ENCODE data around the gene FANCB. TPM values are rescaled to one million over a fixed set of nuclear protein-coding genes. Genes with fewer than 3 reads are reported as not detected.
A peak's percentile ranks its signal among the peaks of the same experiment; 100 is the strongest.

FANCB gene
- total RNA-seq, result 6.8 TPM

DNA sequence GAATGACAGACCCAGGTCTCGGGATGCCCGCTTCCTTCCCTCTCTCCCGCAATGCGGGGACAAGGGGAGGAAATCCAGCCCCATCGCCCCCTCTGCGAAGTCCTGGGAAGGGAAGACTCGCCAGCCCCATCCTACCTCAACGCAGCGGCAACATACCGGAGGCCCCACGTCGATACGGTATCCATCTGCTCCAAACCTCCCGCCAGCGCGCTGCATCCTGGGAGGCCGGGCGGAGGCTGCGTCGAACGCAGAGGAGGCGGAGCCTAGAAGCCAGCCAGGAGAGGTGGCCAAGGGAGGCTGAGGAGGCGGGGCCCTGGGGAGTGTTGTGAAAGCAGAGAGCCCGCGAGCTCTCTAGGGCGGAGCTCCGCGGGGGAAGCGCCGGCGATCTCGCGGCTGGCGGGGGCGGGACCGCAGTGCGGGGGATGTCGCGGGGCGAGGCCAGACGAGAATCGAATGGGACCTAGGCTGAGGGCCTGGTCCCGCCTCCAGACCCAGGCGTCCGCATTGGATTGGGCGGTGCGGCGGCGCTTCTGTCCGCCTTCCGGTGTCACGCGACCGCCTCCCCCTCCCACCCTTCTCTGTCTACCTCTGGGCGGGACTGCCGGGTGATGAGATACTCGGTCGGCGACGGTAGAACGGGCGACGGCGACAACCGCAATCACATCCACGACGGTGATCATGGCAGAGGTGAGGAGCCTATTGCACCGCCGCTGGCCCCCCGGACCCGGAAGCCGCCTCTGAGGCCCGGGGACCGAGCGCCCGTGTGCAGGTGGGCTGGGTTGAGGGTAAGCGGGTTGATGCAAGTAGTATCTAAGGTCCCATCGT, at the start of gene FANCB, which contains the start of gene MOSPD2:
Gene FANCB, minus strand, starts transcription at position 219 of the 825 bp plus-strand sequence. CDS start 7,559 bp downstream, outside the sequence.
Gene MOSPD2, plus strand, starts transcription at position 571 of the 825 bp plus-strand sequence. Its CDS starts 108 bp downstream, at position 679.
- DNase-seq (ENCODE audit: low spot score) (peak; percentile 95), ATAC-seq (peak; percentile 99)
- intact Hi-C loops (cut with DNase I), result no loop called here

DNA sequence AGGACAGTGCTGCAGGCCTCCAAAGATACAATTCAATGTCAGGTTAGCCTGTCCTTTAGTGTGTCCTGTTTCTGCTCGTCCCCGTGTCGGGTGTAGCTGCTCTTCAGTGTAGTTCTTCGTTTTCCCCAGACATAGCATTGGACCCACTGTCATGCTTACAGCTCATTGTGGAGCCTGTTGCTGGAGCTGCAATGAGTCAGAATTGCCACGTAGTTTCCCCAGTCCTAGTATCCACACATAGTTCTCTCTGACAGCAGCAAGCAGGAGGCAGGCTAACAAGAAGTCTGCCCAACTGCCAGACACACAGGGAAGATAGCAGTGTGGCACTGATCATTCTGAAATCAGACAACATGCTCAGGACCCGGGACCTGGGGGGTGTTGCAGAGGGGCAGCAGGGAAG, 49.6 kb upstream of the FANCB start:
- ATAC-seq (no peak), DNase-seq (ENCODE audit: low spot score) (no peak)
- intact Hi-C loops (cut with DNase I), result no loop called here

DNA sequence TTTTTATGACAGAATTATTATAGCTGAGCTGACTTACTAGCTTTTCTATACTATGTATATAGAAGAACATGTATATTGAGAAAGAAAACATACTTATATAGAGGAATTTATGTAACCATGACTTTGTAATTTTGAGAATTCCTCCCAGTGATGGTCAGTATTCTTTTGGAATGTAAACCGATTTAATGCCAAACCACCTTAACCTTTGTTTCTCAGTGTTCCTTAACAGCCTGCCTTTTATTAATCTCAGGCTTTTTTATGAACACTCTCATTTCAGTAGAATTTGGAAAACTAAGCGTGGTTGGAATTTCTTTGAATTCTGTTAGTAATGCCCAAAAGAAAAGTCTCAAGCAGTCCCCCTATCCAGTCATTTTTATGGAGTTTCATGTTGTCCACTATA, 47.3 kb upstream of the FANCB start:
- ATAC-seq, result no peak
- DNase-seq (ENCODE audit: low spot score), result no peak
- intact Hi-C loops (cut with DNase I), result no loop called here

DNA sequence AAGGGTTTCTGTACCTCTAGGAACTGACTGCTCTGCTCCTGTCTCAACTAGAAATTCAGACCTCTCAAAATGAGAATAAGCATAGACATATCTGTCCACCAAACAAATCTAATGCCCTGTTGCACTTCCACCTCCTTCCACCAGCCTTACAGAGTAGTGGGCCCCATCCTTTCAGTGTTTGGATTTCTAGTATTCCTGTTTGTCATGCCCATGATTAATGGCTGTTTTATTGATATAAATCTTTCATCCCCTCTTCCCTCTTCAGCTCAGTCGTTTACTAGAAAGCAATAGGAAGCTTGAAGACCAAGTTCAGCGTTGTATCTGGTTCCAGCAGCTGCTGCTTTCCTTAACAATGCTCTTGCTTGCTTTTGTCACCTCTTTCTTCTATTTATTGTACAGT, 46.5 kb upstream of the FANCB start:
- ATAC-seq (no peak), DNase-seq (ENCODE audit: low spot score) (no peak)
- intact Hi-C loops (cut with DNase I), result loop anchor here (10.0 kb wide), 1 partner anchor 775 kb away; no protein-coding TSS in a partner anchor

DNA sequence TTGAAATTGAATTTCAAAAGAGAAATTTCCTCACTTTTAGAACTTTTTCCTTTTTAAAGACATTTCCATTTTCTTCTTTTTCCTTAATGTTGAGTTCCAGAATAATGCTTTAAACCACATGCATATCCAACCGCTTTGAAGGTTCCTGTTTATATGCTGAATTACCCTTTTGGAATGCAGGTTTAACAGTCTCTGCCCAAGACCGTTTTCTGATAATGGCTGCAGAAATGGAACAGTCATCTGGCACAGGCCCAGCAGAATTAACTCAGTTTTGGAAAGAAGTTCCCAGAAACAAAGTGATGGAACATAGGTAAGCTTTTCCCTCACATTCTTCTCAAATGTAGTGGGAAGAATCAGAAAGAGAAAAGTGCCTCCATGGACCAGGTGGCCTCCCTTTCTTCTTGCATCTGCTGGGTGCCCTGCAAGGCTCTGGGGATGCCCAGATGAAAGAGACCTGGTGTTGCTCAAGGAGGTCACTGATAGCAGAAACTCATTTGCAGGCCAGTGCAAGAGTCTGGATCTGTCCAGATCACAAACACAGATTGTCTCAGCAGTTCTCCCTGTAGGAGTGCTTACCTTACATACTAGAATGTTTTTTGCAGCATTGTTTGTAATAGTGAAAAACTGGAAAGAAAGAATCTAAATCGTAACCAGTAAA, 43.3 kb upstream of the FANCB start:
- ATAC-seq, result no peak
- intact Hi-C loops (cut with DNase I), result loop anchor here (10.0 kb wide), 1 partner anchor 779 kb away; no protein-coding TSS in a partner anchor
- no peak for DNase-seq (ENCODE audit: low spot score)

DNA sequence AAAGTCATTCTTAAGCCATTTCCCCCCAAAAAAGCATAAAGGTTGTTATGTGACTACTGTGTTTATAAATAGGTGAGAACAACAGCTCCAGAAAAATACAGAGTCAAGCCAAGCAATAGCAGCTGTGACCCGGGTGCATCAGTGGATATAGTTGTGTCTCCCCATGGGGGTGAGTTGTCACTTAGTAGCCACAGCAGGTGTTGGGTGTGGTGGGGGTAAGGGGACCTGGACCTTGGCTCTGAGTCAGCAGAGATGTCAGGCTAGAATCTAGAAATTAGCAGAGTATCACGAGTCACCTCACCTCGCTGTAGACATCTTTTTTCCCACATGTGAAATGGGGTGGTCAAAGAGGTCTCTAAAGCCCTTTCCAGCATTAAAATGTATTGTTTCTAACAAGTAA, 42.7 kb upstream of the FANCB start:
- intact Hi-C loops (cut with DNase I), result loop anchor here (10.0 kb wide), 1 partner anchor 779 kb away; no protein-coding TSS in a partner anchor
- ATAC-seq (no peak), DNase-seq (ENCODE audit: low spot score) (no peak)

DNA sequence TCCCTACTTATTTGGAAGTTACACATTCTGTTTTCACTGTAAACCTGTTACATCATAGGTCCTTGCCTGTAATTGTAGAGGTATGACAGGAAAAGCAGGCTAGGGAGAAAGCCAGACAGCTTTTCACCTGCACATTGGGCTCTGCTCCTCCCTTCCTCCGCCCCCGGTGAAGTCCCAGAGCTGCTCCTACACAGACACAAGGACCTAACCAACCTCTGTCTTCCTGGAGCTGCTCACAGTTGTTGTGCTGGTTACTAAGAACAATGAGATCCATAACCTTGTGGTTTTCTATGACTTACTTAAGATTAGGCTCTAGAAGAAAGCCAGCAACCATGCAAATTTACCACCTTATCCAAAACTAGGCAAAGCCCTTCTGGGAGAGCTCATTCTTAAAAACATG, 40.4 kb upstream of the FANCB start:
- intact Hi-C loops (cut with DNase I), result loop anchor here (10.0 kb wide), 1 partner anchor 782 kb away; no protein-coding TSS in a partner anchor

DNA sequence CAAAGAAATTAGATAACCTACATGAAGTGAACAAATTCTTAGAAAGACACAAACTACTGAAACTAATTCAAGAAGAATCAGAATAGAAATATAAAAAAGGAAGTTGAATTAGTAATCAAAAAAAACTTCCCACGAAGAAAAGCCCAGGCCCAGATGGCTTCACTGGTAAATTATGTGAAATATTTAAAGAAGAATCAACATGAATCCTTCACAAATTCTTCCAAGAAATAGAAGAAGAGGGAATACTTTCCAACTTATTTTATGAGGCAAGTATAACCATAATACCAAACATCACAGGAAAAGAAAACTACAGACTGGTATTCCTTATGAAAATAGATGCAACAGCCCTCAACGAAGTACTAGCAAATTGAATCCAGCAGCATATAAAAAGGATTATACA, 31.0 kb upstream of the FANCB start:
- DNase-seq (ENCODE audit: low spot score), result no peak
- no peak for ATAC-seq
- intact Hi-C loops (cut with DNase I), result no loop called here

More for the DNA sequence above, 40.4 kb upstream of the FANCB start:
- ATAC-seq (no peak), DNase-seq (ENCODE audit: low spot score) (no peak)

DNA sequence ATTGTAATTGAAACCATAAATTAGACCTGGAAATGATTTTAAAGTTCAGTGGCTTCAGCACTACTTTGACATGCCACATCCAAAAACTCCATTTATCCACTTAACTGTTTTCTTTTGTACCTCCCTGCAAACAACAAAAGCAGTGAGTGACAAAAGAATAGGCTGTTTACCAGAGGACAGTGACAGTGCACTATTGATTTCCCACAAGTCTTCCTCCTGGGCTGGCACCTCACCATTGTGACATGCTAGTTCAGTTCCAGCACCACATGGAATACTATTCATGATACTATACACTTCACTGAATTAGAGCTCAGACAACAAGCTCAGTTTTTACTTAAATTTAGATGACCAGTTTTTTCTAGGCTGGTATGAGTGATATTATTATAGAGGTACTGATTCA, 29.7 kb upstream of the FANCB start:
- ATAC-seq (no peak), DNase-seq (ENCODE audit: low spot score) (no peak)
- intact Hi-C loops (cut with DNase I), result no loop called here

DNA sequence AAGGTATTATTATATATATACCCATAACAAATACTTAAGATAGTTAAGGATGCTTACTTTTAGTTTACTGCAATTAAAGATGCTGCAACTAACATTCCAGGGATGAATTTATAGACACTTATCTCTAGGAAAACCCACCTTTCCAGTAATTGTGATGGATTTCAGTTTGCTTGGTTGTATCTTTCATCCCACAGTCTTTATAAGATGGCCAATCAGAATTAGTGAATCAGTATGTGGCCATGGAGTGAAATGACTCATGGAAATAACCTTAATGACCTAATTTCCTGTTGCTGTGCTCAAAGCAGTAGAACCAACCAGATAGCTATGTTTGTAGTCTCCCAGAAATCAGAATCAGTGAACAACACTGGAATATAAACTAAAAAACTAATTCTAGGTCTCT, 26.7 kb upstream of the FANCB start:
- intact Hi-C loops (cut with DNase I), result no loop called here
- ATAC-seq, result no peak
- no peak for DNase-seq (ENCODE audit: low spot score)

DNA sequence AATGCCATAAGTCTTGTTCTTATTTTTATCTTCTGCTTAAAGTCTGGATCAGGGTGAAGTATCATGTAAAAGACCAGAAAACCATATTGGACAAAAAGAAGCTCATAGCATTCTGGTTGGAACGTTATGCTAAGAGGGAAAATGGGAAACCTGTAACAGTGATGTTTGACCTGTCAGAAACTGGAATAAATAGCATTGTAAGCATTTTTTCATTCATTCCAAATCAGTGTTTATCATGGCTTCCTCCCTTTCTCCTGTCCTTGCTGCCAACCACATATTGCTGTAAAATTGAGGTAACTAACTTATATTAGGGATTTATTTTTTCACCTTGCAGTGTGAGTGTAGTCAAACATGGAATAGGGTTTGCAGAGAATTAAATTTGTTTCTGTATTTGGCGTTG, 24.2 kb upstream of the FANCB start:
- intact Hi-C loops (cut with DNase I), result no loop called here
- no peak for ATAC-seq
- no peak for DNase-seq (ENCODE audit: low spot score)

DNA sequence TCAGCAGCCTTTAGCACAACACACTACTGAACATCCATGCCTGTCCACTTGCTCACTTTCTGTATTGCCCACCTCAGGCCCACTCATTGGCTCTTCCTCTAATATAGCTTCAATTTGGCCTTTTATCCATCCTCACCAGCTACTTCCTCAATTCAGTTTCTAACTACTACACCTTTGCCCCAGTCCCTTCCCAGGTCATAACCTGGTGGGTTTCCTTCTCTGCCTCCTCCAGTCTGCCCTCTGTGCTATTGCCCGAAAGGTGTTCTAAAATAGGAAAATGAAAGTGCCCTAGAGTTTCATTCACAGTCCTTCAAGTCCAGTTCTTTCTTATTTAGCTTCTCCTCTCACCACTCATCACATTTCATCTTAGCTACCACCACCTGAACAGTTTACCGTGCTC, 23.4 kb upstream of the FANCB start:
- no peak for ATAC-seq
- intact Hi-C loops (cut with DNase I), result no loop called here
- DNase-seq (ENCODE audit: low spot score), result no peak

DNA sequence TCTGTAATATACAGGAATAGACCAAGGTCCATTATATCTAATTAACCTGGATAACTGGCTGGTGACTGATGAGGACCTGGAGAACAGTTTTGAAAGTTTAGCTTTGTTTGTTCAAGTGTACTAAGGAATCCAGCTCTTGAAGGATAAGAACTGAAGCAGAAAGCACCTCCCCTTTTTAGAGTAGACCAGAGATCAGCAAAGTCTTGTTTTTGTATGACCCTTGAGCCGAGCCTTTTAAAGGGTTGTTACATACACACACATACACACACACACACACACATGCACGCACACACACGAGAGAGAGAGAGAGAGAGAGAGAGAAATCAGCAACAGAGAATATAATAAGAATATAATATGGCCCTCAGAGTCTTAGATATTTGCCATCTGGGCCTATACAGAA, 13.4 kb upstream of the FANCB start:
- no peak for DNase-seq (ENCODE audit: low spot score)
- intact Hi-C loops (cut with DNase I), result no loop called here
- no peak for ATAC-seq

DNA sequence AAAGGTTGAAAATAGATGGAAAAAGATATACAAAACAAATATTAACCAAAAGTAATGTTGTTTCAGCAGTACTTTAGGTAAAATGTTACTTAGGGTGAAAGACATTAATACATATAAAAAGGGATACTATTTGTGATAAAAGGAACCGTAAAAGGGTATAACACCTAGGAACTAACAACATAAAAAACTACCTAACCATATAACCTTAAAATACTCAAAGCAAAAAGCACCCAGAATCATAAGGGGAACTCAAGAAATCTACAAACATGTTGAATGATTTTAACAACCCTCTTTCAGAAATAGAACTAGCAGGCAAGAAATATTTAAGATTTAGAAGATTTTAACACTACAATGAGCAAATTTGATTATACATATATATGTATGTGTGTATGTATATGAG, 11.8 kb upstream of the FANCB start:
- intact Hi-C loops (cut with DNase I), result no loop called here
- DNase-seq (ENCODE audit: low spot score), result no peak
- no peak for ATAC-seq

DNA sequence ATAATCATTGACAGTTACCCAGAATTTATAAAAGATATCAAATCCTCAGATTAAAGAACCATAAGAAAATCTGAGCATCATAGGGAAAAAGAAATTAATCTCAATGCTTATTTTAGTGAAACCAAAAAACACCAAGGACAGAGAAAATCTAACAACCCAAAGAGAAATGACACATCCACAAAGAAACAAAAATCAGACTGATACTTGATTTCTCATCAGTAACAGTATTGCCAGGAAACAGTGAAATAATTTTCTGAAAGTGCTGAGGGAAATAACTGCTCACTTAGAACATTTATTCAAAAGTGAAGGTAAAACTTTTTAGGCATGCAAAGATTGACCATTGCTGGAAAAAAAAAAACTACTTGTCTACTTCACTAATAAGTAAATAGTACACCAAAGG, 11.0 kb upstream of the FANCB start:
- no peak for ATAC-seq
- intact Hi-C loops (cut with DNase I), result no loop called here
- DNase-seq (ENCODE audit: low spot score), result no peak

DNA sequence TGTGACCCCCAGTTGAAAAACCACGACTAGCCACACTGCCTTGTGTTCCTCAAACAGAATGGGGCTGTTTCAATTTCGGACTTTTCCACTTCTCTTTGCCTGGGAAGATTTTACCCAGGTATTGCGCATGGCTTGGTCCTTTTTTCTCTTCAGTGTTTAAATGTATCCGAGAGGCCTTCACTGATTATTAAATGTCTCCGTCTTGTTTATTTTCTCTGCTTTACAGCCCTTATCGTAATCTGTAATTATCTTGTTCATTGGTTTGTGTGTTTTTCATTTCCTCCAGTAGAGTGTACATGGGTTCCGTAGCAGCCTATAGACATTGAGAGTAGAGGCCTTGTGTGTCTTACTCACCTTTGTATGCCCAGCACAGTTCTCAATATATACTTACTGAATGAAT, 2.8 kb upstream of the FANCB start:
- ATAC-seq (no peak), DNase-seq (ENCODE audit: low spot score) (no peak)
- intact Hi-C loops (cut with DNase I), result no loop called here

DNA sequence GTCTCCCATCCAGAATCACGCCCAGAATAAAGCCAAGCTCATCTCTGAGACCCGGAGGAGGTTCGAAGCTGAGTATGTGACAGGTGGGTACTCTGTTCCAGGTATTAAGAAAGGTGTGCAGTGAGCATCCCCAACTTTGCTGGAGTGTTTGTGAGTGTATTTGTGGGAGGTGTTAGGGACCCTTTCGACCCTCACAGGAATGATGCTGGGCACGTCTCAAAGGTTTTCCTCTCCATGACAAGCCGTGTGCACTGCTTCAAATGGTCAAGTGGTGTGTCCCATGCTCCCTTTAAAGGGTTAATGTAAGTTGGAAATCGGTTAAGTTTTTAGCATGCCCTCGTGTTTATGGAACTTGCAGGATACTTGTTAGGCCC, 794 bp upstream of the FANCB start:
- intact Hi-C loops (cut with DNase I), result no loop called here
- DNase-seq (ENCODE audit: low spot score) (no peak), ATAC-seq (no peak)

DNA sequence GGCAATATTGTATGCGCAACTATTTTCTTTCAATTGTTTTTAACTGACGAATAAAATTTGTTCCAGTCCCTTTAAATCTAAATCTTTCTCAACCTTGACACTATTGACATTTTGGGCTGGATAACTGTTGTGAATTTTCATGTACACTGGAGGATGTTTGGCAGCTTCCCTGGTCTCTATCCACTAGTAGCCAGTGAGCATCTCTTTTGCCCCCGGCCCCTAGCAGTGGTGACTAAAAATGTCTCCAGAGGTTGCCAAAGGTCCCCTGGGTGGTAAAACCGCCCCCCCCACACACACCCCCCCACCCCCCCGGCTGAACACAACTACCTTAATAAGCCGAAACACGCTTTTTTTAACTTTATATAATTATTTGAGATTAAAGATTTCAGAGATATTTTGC, 514 bp downstream of the FANCB start:
- no peak for ATAC-seq
- no peak for DNase-seq (ENCODE audit: low spot score)
- intact Hi-C loops (cut with DNase I), result no loop called here

DNA sequence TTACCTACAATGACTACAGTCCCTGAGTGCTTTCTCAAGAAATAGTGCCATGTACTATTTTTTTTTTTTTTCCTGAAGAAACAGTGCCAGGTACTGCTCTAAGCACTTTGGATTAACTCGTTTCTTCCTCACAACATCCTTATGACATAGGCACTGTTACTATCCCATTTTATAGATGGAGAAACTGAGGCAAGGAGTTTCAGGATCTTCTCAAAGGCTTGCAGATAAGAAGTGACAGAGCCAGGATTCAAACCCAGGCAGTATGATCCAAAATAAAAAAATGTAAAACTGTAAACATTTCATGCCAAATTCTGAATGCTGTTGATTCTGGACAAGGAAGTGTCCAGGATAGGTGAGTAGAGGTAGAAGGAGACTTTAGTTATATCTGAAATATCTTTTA, 1.1 kb downstream of the FANCB start:
- intact Hi-C loops (cut with DNase I), result no loop called here
- DNase-seq (ENCODE audit: low spot score), result no peak
- no peak for ATAC-seq

DNA sequence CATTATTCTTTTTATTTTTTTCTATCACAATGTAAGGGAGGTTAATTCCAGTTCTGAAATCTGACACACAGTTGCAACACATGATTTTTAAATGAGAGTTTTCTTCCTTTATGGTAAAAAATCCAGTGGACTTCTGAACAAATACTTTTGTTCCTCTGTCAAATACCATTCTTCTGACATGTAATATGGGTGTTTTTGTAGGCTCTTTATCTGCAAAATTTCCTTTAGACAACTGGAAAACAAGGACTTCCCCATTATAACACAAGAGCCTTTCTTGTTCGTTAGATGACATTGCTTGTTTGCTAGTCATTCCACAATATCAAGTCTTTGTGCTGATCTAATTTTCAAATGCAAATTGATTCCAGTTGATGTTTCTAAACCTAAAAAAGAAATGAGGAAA, 7.7 kb downstream of the FANCB start:
- intact Hi-C loops (cut with DNase I), result no loop called here
- DNase-seq (ENCODE audit: low spot score) (no peak), ATAC-seq (no peak)
